ENCODE measurements around the gene BCS1L. TPM values are rescaled to one million over a fixed set of nuclear protein-coding genes. Genes with fewer than 3 reads are reported as not detected.
"Not testable (repeated sequence)": the region's sequence is repeated elsewhere in the genome, so short reads cannot be mapped to it uniquely, and the experiment has no call there.

BCS1L gene
- total and polyA plus RNA-seq, 2 experiments from 2014 or later = 24.3 to 48.1 TPM

GRCh38 chr2:218680061-218680460 lies 20.6 kb downstream of the BCS1L start:
- Histone ChIP-seq H3K27me3 (no peaks in the 10 kb centered on the region), H3K4me1 (ENCODE audit: insufficient read depth) (no peaks in the 10 kb centered on the region), H3K27ac (no peak overlapping the region), H3K9me3 (ENCODE audit: low read depth) (no peaks in the 10 kb centered on the region), H3K4me3 (no peak overlapping the region), H3K36me3 (replicated peaks; ENCODE audit: insufficient read depth, low read depth) (no peaks in the 10 kb centered on the region), H3K79me2 (no peaks in the 10 kb centered on the region), H4K20me1 (ENCODE audit: insufficient read depth, poor library complexity, severe bottlenecking) (no peaks in the 10 kb centered on the region), H2AFZ (no peak overlapping the region), H3K9me2 (replicated peaks; ENCODE audit: insufficient read depth) (no peaks in the 10 kb centered on the region), H3K4me2 (no peak overlapping the region)
- TF ChIP-seq EZH2 (IDR thresholded peaks at IDR 0.05; ENCODE audit: borderline replicate concordance) (no peak), EZH2phosphoT487 (IDR thresholded peaks at IDR 0.05; ENCODE audit: low read depth, severe bottlenecking, unreplicated experiment) (no peak)
- TF ChIP-seq, protein P1, sequence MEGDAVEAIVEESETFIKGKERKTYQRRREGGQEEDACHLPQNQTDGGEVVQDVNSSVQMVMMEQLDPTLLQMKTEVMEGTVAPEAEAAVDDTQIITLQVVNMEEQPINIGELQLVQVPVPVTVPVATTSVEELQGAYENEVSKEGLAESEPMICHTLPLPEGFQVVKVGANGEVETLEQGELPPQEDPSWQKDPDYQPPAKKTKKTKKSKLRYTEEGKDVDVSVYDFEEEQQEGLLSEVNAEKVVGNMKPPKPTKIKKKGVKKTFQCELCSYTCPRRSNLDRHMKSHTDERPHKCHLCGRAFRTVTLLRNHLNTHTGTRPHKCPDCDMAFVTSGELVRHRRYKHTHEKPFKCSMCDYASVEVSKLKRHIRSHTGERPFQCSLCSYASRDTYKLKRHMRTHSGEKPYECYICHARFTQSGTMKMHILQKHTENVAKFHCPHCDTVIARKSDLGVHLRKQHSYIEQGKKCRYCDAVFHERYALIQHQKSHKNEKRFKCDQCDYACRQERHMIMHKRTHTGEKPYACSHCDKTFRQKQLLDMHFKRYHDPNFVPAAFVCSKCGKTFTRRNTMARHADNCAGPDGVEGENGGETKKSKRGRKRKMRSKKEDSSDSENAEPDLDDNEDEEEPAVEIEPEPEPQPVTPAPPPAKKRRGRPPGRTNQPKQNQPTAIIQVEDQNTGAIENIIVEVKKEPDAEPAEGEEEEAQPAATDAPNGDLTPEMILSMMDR (IDR thresholded peaks at IDR 0.05; ENCODE audit: poor library complexity) = no peak
- WGBS (ENCODE audit: low lambda C conversion rate, missing lambda C conversion rate) = 94% methylated on average over 3 of the region's 3 CpGs
- DNase-seq (ENCODE audit: low spot score) = no peak

DNA sequence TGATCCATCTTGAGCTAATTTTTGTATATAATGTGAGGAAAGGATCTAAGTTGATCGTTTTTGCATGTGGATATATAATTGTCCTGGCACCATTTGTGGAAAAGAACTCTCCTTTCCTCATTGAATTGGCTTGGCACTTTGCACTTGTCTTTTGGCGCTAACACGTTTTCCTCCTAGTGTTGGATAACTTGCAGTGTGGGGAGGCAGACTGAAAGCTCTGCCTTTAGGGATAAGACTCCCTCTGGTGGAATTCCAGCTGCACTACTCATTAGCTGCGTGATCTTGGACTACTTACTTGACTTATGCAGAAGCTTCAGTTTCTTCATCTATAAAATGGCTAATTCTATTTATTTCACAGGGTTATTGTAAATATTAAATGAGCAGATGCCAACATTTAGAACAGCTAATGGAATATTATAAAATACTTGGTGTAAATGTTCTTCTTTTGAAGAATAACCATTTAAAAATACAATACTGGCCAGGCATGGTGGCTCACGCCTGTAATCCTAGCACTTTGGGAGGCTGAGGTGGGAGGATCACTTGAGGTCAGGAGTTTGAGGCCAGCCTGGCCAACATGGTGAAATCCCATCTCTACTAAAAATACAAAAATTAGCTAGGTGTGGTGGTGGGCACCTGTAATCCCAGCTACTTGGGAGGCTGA lies 28.0 kb downstream of the BCS1L start:
- not testable (repeated sequence) for H3K9me3 ChIP-seq (ENCODE audit: low read depth); H3K36me3 ChIP-seq (replicated peaks; ENCODE audit: insufficient read depth, low read depth); H3K79me2 ChIP-seq; H3K27ac ChIP-seq; H3K4me3 ChIP-seq; H3K27me3 ChIP-seq; H3K4me2 ChIP-seq; H4K20me1 ChIP-seq (ENCODE audit: insufficient read depth, poor library complexity, severe bottlenecking); H2AFZ ChIP-seq; H3K9me2 ChIP-seq (replicated peaks; ENCODE audit: insufficient read depth); H3K4me1 ChIP-seq (ENCODE audit: insufficient read depth)
- TF ChIP-seq, protein P1 (IDR thresholded peaks at IDR 0.05; ENCODE audit: poor library complexity) = peak; percentile 70
- WGBS (ENCODE audit: low lambda C conversion rate, missing lambda C conversion rate) = 37% methylated on average over 5 of the region's 5 CpGs
- peak; percentile 87 for DNase-seq (ENCODE audit: low spot score)

- no peak overlapping the region for H3K4me2 ChIP-seq
- no peak overlapping the region for H3K27ac ChIP-seq
- no peak for DNase-seq (ENCODE audit: low spot score)
- no peaks in the 10 kb centered on the region for H3K36me3 ChIP-seq (replicated peaks; ENCODE audit: insufficient read depth, low read depth)
- no peaks in the 10 kb centered on the region for H3K27me3 ChIP-seq
- H3K4me1 ChIP-seq (ENCODE audit: insufficient read depth) = no peaks in the 10 kb centered on the region
- H3K9me2 ChIP-seq (replicated peaks; ENCODE audit: insufficient read depth) = no peaks in the 10 kb centered on the region
- H2AFZ ChIP-seq = no peak overlapping the region
- no peak overlapping the region for H3K4me3 ChIP-seq
- H3K79me2 ChIP-seq = no peaks in the 10 kb centered on the region
- H3K9me3 ChIP-seq (ENCODE audit: low read depth) = no peaks in the 10 kb centered on the region
- no peaks in the 10 kb centered on the region for H4K20me1 ChIP-seq (ENCODE audit: insufficient read depth, poor library complexity, severe bottlenecking)
- TF ChIP-seq EZH2phosphoT487 (IDR thresholded peaks at IDR 0.05; ENCODE audit: low read depth, severe bottlenecking, unreplicated experiment) (no peak), EZH2 (IDR thresholded peaks at IDR 0.05; ENCODE audit: borderline replicate concordance) (no peak)
- TF ChIP-seq, protein P1 (IDR thresholded peaks at IDR 0.05; ENCODE audit: poor library complexity) = no peak
Observed at GRCh38 chr2:218691234-218691633, 31.8 kb downstream of the BCS1L start.

Data from hepatocyte (in vitro differentiated cells).